ENCODE results near the gene HPS4. TPM values are rescaled to one million over a fixed set of nuclear protein-coding genes. Genes with fewer than 3 reads are reported as not detected.

Gene HPS4
- total and polyA plus RNA-seq, 10 of the 15 experiments (the other 5 are each of a cell fraction or from before 2014, with no cell fraction given), result 11.7 to 36.7 (median 30.8) TPM

DNA sequence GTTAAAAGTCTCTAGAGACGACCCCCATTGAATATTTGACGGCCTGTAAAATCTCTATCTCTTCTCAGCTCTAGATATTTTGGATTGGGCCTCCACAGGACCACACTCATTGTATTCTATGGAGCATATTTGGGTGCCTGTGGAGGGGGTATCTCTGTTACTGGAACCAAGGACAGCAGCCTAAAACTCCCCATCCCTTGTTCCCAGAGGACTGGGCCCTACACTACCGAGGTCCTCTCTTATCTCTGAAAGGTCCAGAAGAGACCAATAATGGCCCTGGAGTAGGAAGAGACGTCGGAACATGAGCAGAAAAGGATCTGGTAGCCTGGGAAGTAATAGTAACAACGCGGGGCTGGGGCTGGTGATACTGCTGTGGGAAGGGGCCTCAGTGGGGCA is 542 bp downstream of the HPS4 start:
- Histone ChIP-seq H3K4me1 (ENCODE audit: control insufficient read depth, insufficient read depth, low read length) (peaks cover 29% of the 10 kb centered on the region), H3K36me3 (ENCODE audit: control insufficient read depth in 2 of 2, insufficient read depth in 2 of 2, low read length in 1 of 2) (no peaks in the 10 kb centered on the region; a peak in 1 of 4 replicates), H3K9ac (ENCODE audit: control insufficient read depth, insufficient read depth, low read length) (peak overlapping the region; percentile 85), H4K20me1 (ENCODE audit: control insufficient read depth, insufficient read depth) (no peaks in the 10 kb centered on the region), H3K27me3 (replicated peaks in 1 of 2; ENCODE audit: control insufficient read depth in 2 of 2, insufficient read depth in 2 of 2, low read length in 1 of 2) (no peaks in the 10 kb centered on the region), H3K27ac (ENCODE audit: control insufficient read depth, insufficient read depth) (peak overlapping the region; percentile 88), H3K4me3 (peak overlapping the region; percentile 97), H3K79me2 (ENCODE audit: control insufficient read depth, insufficient read depth, low read length) (peaks cover 56% of the 10 kb centered on the region), H3K4me2 (ENCODE audit: control insufficient read depth, insufficient read depth) (peak overlapping the region; percentile 86), H2AFZ (ENCODE audit: control insufficient read depth, low read depth, low read length) (peak overlapping the region; percentile 82), H3K9me3 (replicated peaks; ENCODE audit: control insufficient read depth, insufficient read depth, low read length) (no peaks in the 10 kb centered on the region)
- FAIRE-seq (no peak), ATAC-seq (peak; percentile 6), DNase-seq (ENCODE audit: low read depth, low spot score) (no peak)
- ChIA-PET SMC1A (ENCODE audit: uncharacterized antibody, unreplicated experiment) (interaction anchor here (0.6 to 2.3 kb wide), 6 partner anchors 19 to 328 kb away, joined by 3 to 15 read pairs (median 6); no protein-coding TSS in a partner anchor), CTCF (interaction anchor here (0.6 to 7.1 kb wide), 7 partner anchors 19 to 1436 kb away, joined by 3 to 47 read pairs (median 14); partner anchors contain the start of gene PITPNB), POLR2A (interaction anchor here (0.5 to 3.6 kb wide), 10 partner anchors 9 to 191 kb away, joined by 3 to 18 read pairs (median 4); no protein-coding TSS in a partner anchor), RAD21 (ENCODE audit: unreplicated experiment) (interaction anchor here (0.7 to 2.4 kb wide), 6 partner anchors 20 to 190 kb away, joined by 3 to 7 read pairs (median 4); no protein-coding TSS in a partner anchor)
- WGBS (ENCODE audit: insufficient coverage, insufficient replicate concordance, low lambda C conversion rate, missing lambda C conversion rate), result 8% methylated on average over 7 of the region's 7 CpGs
- TF ChIP-seq, protein P1, sequence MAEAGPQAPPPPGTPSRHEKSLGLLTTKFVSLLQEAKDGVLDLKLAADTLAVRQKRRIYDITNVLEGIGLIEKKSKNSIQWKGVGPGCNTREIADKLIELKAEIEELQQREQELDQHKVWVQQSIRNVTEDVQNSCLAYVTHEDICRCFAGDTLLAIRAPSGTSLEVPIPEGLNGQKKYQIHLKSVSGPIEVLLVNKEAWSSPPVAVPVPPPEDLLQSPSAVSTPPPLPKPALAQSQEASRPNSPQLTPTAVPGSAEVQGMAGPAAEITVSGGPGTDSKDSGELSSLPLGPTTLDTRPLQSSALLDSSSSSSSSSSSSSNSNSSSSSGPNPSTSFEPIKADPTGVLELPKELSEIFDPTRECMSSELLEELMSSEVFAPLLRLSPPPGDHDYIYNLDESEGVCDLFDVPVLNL (IDR thresholded peaks at IDR 0.05; ENCODE audit: low read depth, low read length), result no peak
- TF ChIP-seq CHD1 (IDR thresholded peaks at IDR 0.05; ENCODE audit: low read depth, low read length), result no peak
- no peak for TF ChIP-seq BMI1 (IDR thresholded peaks at IDR 0.05; ENCODE audit: borderline replicate concordance)
- TF ChIP-seq RCOR1 (conservative IDR thresholded peaks at IDR 0.05; ENCODE audit: low read depth, low read length), result 0 out of 2 replicates have a peak, but pooled peaks have one; percentile 13
- no peak for TF ChIP-seq RAD21 (IDR thresholded peaks at IDR 0.05; ENCODE audit: insufficient read depth, low read depth, low read length)
- TF ChIP-seq, protein P2, sequence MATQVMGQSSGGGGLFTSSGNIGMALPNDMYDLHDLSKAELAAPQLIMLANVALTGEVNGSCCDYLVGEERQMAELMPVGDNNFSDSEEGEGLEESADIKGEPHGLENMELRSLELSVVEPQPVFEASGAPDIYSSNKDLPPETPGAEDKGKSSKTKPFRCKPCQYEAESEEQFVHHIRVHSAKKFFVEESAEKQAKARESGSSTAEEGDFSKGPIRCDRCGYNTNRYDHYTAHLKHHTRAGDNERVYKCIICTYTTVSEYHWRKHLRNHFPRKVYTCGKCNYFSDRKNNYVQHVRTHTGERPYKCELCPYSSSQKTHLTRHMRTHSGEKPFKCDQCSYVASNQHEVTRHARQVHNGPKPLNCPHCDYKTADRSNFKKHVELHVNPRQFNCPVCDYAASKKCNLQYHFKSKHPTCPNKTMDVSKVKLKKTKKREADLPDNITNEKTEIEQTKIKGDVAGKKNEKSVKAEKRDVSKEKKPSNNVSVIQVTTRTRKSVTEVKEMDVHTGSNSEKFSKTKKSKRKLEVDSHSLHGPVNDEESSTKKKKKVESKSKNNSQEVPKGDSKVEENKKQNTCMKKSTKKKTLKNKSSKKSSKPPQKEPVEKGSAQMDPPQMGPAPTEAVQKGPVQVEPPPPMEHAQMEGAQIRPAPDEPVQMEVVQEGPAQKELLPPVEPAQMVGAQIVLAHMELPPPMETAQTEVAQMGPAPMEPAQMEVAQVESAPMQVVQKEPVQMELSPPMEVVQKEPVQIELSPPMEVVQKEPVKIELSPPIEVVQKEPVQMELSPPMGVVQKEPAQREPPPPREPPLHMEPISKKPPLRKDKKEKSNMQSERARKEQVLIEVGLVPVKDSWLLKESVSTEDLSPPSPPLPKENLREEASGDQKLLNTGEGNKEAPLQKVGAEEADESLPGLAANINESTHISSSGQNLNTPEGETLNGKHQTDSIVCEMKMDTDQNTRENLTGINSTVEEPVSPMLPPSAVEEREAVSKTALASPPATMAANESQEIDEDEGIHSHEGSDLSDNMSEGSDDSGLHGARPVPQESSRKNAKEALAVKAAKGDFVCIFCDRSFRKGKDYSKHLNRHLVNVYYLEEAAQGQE (IDR thresholded peaks at IDR 0.05; ENCODE audit: low read depth, low read length), result peak; percentile 68; the same call in 1 of the 2 replicates
- TF ChIP-seq ASH2L (IDR thresholded peaks at IDR 0.05; ENCODE audit: borderline replicate concordance, low read depth), result no peak
- BruUV-seq (replicated peaks), result no TSS peak
- in situ Hi-C loops (cut with MboI), result no loop called here
- intact Hi-C loops (cut with micrococcal nuclease; ENCODE audit: unreplicated experiment), result loop anchor here (5.0 kb wide), 1 partner anchor 51 kb away; no protein-coding TSS in a partner anchor

All from GM12878 (cell line).